ENCODE results near the gene ARRDC2. TPM values are rescaled to one million over a fixed set of nuclear protein-coding genes. Genes with fewer than 3 reads are reported as not detected.
"Not testable (repeated sequence)": the region's sequence is repeated elsewhere in the genome, so short reads cannot be mapped to it uniquely, and the experiment has no call there.

Gene ARRDC2
- total RNA-seq, 1 donor, result 15.9 TPM

DNA sequence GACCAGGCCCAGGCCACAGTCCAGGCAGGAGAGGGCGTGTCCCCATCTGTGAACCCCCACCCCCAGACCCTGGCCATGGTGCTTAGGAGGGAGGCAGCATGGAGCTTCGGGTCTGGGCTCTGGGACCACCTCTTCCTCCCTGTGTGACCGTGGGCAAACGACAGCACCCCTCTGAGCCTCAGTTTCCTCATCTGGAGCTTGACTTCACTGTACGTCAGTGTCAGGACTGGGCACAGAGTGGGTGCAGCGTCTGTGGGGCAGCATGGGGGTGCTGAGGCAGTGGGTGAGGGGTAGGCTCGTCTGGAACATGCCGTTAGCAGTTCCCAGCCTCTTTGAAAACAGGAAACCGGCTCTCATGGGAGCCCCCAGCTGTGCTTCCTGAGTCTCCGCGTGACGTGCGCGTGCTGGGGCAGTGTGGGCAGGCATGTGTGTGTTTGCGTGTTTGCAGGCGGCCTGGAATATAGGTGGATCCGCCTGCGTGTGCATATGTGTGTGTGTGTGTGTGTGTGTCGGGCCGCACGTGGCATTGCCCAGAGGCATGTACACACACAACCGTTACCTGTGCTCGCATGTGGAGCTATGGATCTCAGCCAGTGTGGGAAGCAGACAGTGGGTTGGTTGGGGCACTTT, 15.8 kb downstream of the ARRDC2 start:
- Histone ChIP-seq H3K27ac (ENCODE audit: low read depth, low read length) (peak overlapping the region; percentile 66), H3K79me2 (ENCODE audit: insufficient read depth, low read length) (no peaks in the 10 kb centered on the region), H3K4me1 (ENCODE audit: insufficient read depth, low read length) (peaks cover 33% of the 10 kb centered on the region), H2AFZ (ENCODE audit: low read length) (peak overlapping the region; percentile 94), H3K4me3 (ENCODE audit: insufficient read depth, low read length) (no peak overlapping the region), H3K9me3 (ENCODE audit: low read depth, low read length) (no peaks in the 10 kb centered on the region), H3K36me3 (ENCODE audit: insufficient read depth, low read length) (no peaks in the 10 kb centered on the region), H3K4me2 (ENCODE audit: insufficient read depth, low read length) (no peak overlapping the region), H4K20me1 (ENCODE audit: insufficient read depth, low read length) (no peaks in the 10 kb centered on the region), H3K27me3 (ENCODE audit: insufficient read depth, low read length) (no peaks in the 10 kb centered on the region)
- peak; percentile 80 for DNase-seq (ENCODE audit: insufficient read length, low spot score, missing footprints)
- TF ChIP-seq, protein P1, sequence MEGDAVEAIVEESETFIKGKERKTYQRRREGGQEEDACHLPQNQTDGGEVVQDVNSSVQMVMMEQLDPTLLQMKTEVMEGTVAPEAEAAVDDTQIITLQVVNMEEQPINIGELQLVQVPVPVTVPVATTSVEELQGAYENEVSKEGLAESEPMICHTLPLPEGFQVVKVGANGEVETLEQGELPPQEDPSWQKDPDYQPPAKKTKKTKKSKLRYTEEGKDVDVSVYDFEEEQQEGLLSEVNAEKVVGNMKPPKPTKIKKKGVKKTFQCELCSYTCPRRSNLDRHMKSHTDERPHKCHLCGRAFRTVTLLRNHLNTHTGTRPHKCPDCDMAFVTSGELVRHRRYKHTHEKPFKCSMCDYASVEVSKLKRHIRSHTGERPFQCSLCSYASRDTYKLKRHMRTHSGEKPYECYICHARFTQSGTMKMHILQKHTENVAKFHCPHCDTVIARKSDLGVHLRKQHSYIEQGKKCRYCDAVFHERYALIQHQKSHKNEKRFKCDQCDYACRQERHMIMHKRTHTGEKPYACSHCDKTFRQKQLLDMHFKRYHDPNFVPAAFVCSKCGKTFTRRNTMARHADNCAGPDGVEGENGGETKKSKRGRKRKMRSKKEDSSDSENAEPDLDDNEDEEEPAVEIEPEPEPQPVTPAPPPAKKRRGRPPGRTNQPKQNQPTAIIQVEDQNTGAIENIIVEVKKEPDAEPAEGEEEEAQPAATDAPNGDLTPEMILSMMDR (IDR thresholded peaks at IDR 0.05; ENCODE audit: extremely low read depth, low read depth, low read length), result no peak

DNA sequence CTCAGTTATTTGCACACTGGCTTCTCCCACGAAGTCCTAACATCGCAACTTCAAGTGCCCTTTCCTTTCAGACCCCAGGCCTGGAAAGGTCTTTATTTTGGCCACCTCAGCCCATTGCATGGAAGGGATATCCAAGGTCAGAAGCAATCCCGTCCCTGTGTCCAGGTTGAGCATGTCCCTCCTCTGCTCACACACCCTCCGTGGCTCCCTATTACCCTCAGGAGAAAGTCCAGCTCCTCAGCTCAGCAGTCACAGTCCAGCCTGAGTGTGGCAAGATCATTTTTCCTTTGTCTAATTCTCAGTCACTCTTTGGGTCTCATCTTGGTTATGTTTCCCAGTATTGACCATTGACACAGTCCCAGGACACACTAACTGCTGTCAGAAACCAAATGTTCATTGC, 19.2 kb downstream of the ARRDC2 start:
- no peaks in the 10 kb centered on the region for H3K79me2 ChIP-seq (ENCODE audit: insufficient read depth, low read length)
- DNase-seq (ENCODE audit: insufficient read length, low spot score, missing footprints), result no peak
- H2AFZ ChIP-seq (ENCODE audit: low read length), result no peak overlapping the region
- peaks cover 11% of the 10 kb centered on the region for H3K4me1 ChIP-seq (ENCODE audit: insufficient read depth, low read length)
- no peak overlapping the region for H3K4me3 ChIP-seq (ENCODE audit: insufficient read depth, low read length)
- H3K4me2 ChIP-seq (ENCODE audit: insufficient read depth, low read length), result no peak overlapping the region
- no peaks in the 10 kb centered on the region for H3K27me3 ChIP-seq (ENCODE audit: insufficient read depth, low read length)
- H3K36me3 ChIP-seq (ENCODE audit: insufficient read depth, low read length), result no peaks in the 10 kb centered on the region
- no peaks in the 10 kb centered on the region for H4K20me1 ChIP-seq (ENCODE audit: insufficient read depth, low read length)
- TF ChIP-seq, protein P1 (IDR thresholded peaks at IDR 0.05; ENCODE audit: extremely low read depth, low read depth, low read length), result no peak
- H3K27ac ChIP-seq (ENCODE audit: low read depth, low read length), result no peak overlapping the region
- no peaks in the 10 kb centered on the region for H3K9me3 ChIP-seq (ENCODE audit: low read depth, low read length)

DNA sequence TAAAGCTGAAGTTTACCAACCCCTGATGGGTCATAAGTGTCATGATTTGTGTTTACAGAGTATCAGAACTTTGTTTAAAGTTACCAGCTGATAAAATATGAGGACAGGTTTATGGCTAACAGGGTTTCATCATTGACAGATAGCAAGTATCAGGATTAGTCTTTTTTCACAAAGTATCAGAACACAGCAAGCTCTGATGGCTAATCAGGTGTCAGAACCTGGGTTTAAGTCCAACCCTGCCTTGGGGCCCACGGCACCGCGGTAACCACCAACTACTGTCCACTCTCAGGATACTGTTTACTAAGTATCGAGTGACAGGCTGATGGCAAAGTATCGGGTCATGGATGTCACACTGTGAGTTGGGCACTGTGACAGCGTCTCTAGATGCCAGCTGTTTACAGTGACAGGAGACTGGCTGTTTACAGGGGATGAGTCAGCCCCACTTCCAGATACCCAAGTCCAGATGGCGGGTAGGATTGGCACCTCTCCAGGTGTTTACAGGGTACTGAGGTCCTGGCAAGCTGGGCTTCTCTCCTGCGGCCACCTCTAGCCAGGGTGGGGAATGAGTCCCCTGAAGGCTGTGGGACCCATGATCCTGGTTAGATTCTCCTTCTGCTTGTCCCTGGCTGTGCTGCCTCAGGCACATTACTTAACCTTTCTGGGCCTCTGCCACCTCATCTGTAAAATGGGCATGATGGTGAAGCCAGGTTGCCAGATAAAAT, 21.8 kb downstream of the ARRDC2 start:
- Histone ChIP-seq H3K27me3 (ENCODE audit: insufficient read depth, low read length) (no peaks in the 10 kb centered on the region), H3K36me3 (ENCODE audit: insufficient read depth, low read length) (no peaks in the 10 kb centered on the region), H3K79me2 (ENCODE audit: insufficient read depth, low read length) (no peaks in the 10 kb centered on the region), H2AFZ (ENCODE audit: low read length) (no peak overlapping the region), H3K4me2 (ENCODE audit: insufficient read depth, low read length) (no peak overlapping the region), H3K4me3 (ENCODE audit: insufficient read depth, low read length) (no peak overlapping the region), H3K4me1 (ENCODE audit: insufficient read depth, low read length) (no peaks in the 10 kb centered on the region), H3K27ac (ENCODE audit: low read depth, low read length) (no peak overlapping the region), H4K20me1 (ENCODE audit: insufficient read depth, low read length) (no peaks in the 10 kb centered on the region), H3K9me3 (ENCODE audit: low read depth, low read length) (no peaks in the 10 kb centered on the region)
- TF ChIP-seq, protein P1 (IDR thresholded peaks at IDR 0.05; ENCODE audit: extremely low read depth, low read depth, low read length), result no peak
- DNase-seq (ENCODE audit: insufficient read length, low spot score, missing footprints), result peak; percentile 67

DNA sequence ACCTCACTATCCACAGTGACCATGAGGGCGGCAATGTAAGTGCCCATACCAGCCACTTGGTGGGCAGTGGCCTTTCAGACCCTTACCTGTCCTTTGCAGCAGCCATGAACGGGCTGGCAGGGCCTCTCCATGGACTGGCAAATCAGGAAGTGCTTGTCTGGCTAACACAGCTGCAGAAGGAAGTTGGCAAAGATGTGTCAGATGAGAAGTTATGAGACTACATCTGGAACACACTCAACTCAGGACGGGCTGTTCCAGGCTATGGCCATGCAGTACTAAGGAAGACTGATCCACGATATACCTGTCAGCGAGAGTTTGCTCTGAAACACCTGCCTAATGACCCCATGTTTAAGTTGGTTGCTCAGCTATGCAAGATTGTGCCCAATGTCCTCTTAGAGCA, 23.4 kb downstream of the ARRDC2 start:
- not testable (repeated sequence) for H3K36me3 ChIP-seq (ENCODE audit: insufficient read depth, low read length); H3K79me2 ChIP-seq (ENCODE audit: insufficient read depth, low read length); H3K27me3 ChIP-seq (ENCODE audit: insufficient read depth, low read length); H3K27ac ChIP-seq (ENCODE audit: low read depth, low read length); DNase-seq (ENCODE audit: insufficient read length, low spot score, missing footprints); H3K4me2 ChIP-seq (ENCODE audit: insufficient read depth, low read length); H3K4me1 ChIP-seq (ENCODE audit: insufficient read depth, low read length); H2AFZ ChIP-seq (ENCODE audit: low read length); H3K9me3 ChIP-seq (ENCODE audit: low read depth, low read length); H3K4me3 ChIP-seq (ENCODE audit: insufficient read depth, low read length); H4K20me1 ChIP-seq (ENCODE audit: insufficient read depth, low read length)

DNA sequence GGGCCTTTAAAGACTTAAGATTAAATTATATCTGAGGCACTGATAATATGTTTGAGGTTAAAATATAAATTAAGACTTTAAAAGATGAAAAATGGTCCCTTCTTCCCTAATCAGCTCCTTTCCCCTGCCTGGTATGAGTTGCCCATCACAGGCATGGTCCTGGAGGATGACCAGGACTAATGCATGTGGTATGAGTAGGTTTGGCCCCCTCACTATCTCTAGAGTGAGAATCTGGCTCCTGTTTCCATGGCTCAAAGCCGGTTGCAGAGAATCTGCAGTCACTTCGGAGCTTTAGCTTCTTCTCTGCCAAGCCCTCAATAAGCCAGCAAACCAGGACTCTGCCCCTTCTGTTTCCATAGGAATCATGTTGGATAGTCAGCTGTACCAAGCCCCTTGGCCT, 24.1 kb downstream of the ARRDC2 start:
- not testable (repeated sequence) for H3K36me3 ChIP-seq (ENCODE audit: insufficient read depth, low read length); H3K79me2 ChIP-seq (ENCODE audit: insufficient read depth, low read length); H3K4me3 ChIP-seq (ENCODE audit: insufficient read depth, low read length); DNase-seq (ENCODE audit: insufficient read length, low spot score, missing footprints); H3K9me3 ChIP-seq (ENCODE audit: low read depth, low read length); H2AFZ ChIP-seq (ENCODE audit: low read length); H4K20me1 ChIP-seq (ENCODE audit: insufficient read depth, low read length); H3K4me1 ChIP-seq (ENCODE audit: insufficient read depth, low read length); H3K27me3 ChIP-seq (ENCODE audit: insufficient read depth, low read length); H3K4me2 ChIP-seq (ENCODE audit: insufficient read depth, low read length); H3K27ac ChIP-seq (ENCODE audit: low read depth, low read length)
